Measurements from ENCODE around the gene TMEM17. TPM values are rescaled to one million over a fixed set of nuclear protein-coding genes. Genes with fewer than 3 reads are reported as not detected.

Gene TMEM17
- polyA plus RNA-seq, 1 of the 3 experiments (the other 2 are of a cell fraction): 5.5 TPM

DNA sequence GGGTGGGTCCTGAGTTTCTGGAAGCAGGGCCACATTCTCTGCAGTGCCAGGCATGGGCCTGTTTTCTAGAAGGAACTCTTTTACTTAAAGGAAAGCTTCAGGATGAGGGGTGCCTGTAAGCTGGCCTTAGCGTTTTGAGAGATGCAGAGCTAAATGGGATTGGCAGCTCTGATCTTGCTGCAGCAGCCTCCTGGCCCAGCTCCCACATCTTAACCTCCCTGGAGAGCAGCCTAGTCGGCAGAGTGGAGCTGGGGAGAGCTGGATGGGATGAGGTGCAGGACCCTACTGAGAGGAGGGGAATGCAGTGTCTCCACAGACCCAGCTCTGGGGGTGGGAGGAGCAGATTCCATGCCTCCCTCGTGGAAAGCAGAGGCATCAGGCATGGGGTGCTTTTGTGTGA, 52.0 kb downstream of the TMEM17 start:
- H3K36me3 ChIP-seq (replicated peaks in 1 of 2; ENCODE audit: control insufficient read depth in 1 of 2, insufficient read depth in 2 of 2, low read length in 1 of 2): no peaks in the 10 kb centered on the region
- WGBS (ENCODE audit: low lambda C conversion rate): 61% methylated on average over 3 of the region's 3 CpGs
- no peak overlapping the region for H3K4me3 ChIP-seq (ENCODE audit: low read depth in 2 of 2, low read length in 1 of 2)
- CTCF ChIA-PET: interaction anchor here (1.4 to 14.0 kb wide), 2 partner anchors 312 to 319 kb away, joined by 3 to 304 read pairs; no protein-coding TSS in a partner anchor
- TF ChIP-seq RFX5 (IDR thresholded peaks at IDR 0.05; ENCODE audit: low read length) (no peak), EZH2phosphoT487 (IDR thresholded peaks at IDR 0.05; ENCODE audit: borderline replicate concordance, low read depth) (no peak), MXI1 (IDR thresholded peaks at IDR 0.05; ENCODE audit: low read depth, low read length) (no peak), RCOR1 (IDR thresholded peaks at IDR 0.05; ENCODE audit: low read length) (no peak), FOSL2 (IDR thresholded peaks at IDR 0.05; ENCODE audit: borderline replicate concordance, low read depth) (no peak), NFIC (IDR thresholded peaks at IDR 0.05; ENCODE audit: borderline replicate concordance) (no peak), JUND (IDR thresholded peaks at IDR 0.05) (no peak), TAF1 (IDR thresholded peaks at IDR 0.05; ENCODE audit: borderline replicate concordance, low read depth, low read length) (no peak), GABPA (IDR thresholded peaks at IDR 0.05; ENCODE audit: low read depth) (no peak), MEF2A (IDR thresholded peaks at IDR 0.05; ENCODE audit: borderline replicate concordance, low read depth) (no peak), NRF1 (IDR thresholded peaks at IDR 0.05; ENCODE audit: low read depth, low read length) (no peak), EP300 (IDR thresholded peaks at IDR 0.05; ENCODE audit: borderline replicate concordance in 1 of 2, low read depth in 1 of 2, low read length in 1 of 2) (no peak), YY1 (IDR thresholded peaks at IDR 0.05; ENCODE audit: low read depth) (no peak), CHD2 (IDR thresholded peaks at IDR 0.05; ENCODE audit: low read length, partially characterized antibody) (no peak)
- TF ChIP-seq, protein P1, sequence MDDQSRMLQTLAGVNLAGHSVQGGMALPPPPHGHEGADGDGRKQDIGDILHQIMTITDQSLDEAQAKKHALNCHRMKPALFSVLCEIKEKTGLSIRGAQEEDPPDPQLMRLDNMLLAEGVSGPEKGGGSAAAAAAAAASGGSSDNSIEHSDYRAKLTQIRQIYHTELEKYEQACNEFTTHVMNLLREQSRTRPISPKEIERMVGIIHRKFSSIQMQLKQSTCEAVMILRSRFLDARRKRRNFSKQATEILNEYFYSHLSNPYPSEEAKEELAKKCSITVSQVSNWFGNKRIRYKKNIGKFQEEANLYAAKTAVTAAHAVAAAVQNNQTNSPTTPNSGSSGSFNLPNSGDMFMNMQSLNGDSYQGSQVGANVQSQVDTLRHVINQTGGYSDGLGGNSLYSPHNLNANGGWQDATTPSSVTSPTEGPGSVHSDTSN (IDR thresholded peaks at IDR 0.05): no peak
- TF ChIP-seq, protein P2, sequence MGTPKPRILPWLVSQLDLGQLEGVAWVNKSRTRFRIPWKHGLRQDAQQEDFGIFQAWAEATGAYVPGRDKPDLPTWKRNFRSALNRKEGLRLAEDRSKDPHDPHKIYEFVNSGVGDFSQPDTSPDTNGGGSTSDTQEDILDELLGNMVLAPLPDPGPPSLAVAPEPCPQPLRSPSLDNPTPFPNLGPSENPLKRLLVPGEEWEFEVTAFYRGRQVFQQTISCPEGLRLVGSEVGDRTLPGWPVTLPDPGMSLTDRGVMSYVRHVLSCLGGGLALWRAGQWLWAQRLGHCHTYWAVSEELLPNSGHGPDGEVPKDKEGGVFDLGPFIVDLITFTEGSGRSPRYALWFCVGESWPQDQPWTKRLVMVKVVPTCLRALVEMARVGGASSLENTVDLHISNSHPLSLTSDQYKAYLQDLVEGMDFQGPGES (IDR thresholded peaks at IDR 0.05; ENCODE audit: low read depth, low read length): no peak
- TF ChIP-seq, protein P3, sequence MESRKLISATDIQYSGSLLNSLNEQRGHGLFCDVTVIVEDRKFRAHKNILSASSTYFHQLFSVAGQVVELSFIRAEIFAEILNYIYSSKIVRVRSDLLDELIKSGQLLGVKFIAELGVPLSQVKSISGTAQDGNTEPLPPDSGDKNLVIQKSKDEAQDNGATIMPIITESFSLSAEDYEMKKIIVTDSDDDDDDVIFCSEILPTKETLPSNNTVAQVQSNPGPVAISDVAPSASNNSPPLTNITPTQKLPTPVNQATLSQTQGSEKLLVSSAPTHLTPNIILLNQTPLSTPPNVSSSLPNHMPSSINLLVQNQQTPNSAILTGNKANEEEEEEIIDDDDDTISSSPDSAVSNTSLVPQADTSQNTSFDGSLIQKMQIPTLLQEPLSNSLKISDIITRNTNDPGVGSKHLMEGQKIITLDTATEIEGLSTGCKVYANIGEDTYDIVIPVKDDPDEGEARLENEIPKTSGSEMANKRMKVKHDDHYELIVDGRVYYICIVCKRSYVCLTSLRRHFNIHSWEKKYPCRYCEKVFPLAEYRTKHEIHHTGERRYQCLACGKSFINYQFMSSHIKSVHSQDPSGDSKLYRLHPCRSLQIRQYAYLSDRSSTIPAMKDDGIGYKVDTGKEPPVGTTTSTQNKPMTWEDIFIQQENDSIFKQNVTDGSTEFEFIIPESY (IDR thresholded peaks at IDR 0.05; ENCODE audit: borderline replicate concordance, low read depth): no peak
- TF ChIP-seq, protein P4, sequence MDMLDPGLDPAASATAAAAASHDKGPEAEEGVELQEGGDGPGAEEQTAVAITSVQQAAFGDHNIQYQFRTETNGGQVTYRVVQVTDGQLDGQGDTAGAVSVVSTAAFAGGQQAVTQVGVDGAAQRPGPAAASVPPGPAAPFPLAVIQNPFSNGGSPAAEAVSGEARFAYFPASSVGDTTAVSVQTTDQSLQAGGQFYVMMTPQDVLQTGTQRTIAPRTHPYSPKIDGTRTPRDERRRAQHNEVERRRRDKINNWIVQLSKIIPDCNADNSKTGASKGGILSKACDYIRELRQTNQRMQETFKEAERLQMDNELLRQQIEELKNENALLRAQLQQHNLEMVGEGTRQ (IDR thresholded peaks at IDR 0.05; ENCODE audit: borderline replicate concordance, low read depth, low read length): no peak
- TF ChIP-seq, protein P5, sequence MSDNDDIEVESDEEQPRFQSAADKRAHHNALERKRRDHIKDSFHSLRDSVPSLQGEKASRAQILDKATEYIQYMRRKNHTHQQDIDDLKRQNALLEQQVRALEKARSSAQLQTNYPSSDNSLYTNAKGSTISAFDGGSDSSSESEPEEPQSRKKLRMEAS (IDR thresholded peaks at IDR 0.05; ENCODE audit: low read depth): no peak
- no peaks in the 10 kb centered on the region for H3K27me3 ChIP-seq (ENCODE audit: insufficient read depth)
- no peaks in the 10 kb centered on the region for H3K9me2 ChIP-seq
- H3K9ac ChIP-seq: no peak overlapping the region
- no peak overlapping the region for H3K27ac ChIP-seq (ENCODE audit: low read depth in 2 of 2, low read length in 1 of 2)
- no peaks in the 10 kb centered on the region for H3K79me2 ChIP-seq (ENCODE audit: insufficient read depth)
- H3K4me1 ChIP-seq (ENCODE audit: control insufficient read depth in 1 of 2, insufficient read depth in 2 of 2, low read depth in 1 of 2, low read length in 1 of 2): peaks cover 0 to 12% of the 10 kb centered on the region in 2 experiments; a peak in 1 of 4 replicates
- H3K9me3 ChIP-seq: no peaks in the 10 kb centered on the region
- no peak overlapping the region for H2AFZ ChIP-seq (ENCODE audit: low read depth)
- no peak for DNase-seq
- H3K4me2 ChIP-seq: no peak overlapping the region
- no peaks in the 10 kb centered on the region for H4K20me1 ChIP-seq (ENCODE audit: insufficient read depth)
- POLR2A ChIA-PET: no interaction called here
- H3F3A ChIP-seq (replicated peaks; ENCODE audit: insufficient read depth): no peaks in the 10 kb centered on the region

All from SK-N-SH (cell line).